ENCODE results near the gene HERC2.
A peak's percentile ranks its signal among the peaks of the same experiment; 100 is the strongest.
"Not testable (repeated sequence)": the region's sequence is repeated elsewhere in the genome, so short reads cannot be mapped to it uniquely, and the experiment has no call there.

HERC2 gene

DNA sequence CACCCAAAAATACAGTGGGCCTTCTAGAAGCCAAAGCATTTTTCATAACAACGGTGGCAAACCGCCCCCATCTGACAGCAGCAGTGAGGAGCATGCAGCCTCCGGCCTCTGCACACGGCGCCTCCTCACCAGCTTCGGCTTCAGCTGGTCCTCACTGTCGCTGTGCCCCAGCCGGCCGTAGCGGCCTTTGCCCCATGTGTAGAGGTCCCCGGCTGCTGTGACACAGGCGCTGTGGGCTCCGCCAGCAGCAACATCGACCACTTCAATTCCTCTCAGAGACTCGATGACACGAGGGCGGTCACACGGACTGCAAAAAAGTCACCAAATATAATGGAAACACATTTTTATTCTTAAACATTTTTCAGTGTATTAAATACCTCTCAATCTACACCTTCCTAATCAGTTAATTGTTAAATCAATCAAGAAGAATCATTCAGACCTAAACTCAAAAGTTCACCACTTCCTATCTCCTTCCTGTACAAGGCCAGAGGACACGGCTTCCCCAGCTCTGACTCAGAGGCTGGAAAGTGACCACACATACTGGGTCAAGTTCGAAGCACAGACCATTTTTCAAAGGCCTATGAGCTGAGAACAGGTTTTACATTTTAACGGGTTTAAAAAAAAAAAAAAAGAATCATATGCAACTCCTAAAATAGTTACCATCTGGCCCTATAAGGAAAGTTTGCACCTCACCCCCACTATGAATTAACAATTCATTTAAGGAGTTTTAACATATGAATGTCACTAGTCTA lies 189.3 kb downstream of the HERC2 start:
- no peak for DNase-seq (ENCODE audit: low read depth in 2 of 2)

- no peak for DNase-seq (ENCODE audit: low read depth in 2 of 2)
These were observed 190.0 kb downstream of the HERC2 start for GRCh38 chr15:28131946-28132345.

DNA sequence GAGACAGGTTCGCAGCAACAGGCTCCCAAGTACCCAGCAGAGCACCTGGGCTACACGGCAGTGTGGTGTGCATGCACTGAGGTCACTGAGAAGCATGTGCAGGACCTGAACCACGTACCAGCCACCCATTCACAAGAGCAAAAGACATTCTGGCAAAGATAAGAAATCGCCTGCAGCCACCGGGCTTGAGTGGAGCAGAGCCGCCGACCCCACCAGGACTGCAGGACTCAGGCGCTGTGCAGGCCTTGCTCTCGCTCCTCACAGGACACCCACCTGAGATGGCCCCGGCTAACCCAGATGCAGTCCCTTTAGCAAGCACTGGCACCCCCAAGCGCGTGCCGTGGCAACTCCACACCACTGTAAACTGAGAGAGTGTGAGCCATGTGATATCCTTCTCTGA lies 190.6 kb downstream of the HERC2 start:
- DNase-seq (ENCODE audit: low read depth in 2 of 2), result no peak

GRCh38 chr15:28130651-28131050 lies 191.3 kb downstream of the HERC2 start:
- DNase-seq (ENCODE audit: low read depth in 2 of 2), result no peak

- no peak for DNase-seq (ENCODE audit: low read depth in 2 of 2)
These were observed 192.6 kb downstream of the HERC2 start for GRCh38 chr15:28129231-28129848.

GRCh38 chr15:28128031-28128430 lies 193.9 kb downstream of the HERC2 start:
- DNase-seq (ENCODE audit: low read depth in 2 of 2), result no peak

- no peak for DNase-seq (ENCODE audit: low read depth in 2 of 2)
These were observed 194.9 kb downstream of the HERC2 start for GRCh38 chr15:28127036-28127435.

- no peak for DNase-seq (ENCODE audit: low read depth in 2 of 2)
These were observed 196.0 kb downstream of the HERC2 start for GRCh38 chr15:28125673-28126651.

- DNase-seq (ENCODE audit: low read depth in 2 of 2), result no peak
These were observed 197.1 kb downstream of the HERC2 start for GRCh38 chr15:28124841-28125240.

GRCh38 chr15:28123408-28124023 lies 198.5 kb downstream of the HERC2 start:
- DNase-seq (ENCODE audit: low read depth in 2 of 2), result peak in 1 of 2 experiments; percentile 47

DNA sequence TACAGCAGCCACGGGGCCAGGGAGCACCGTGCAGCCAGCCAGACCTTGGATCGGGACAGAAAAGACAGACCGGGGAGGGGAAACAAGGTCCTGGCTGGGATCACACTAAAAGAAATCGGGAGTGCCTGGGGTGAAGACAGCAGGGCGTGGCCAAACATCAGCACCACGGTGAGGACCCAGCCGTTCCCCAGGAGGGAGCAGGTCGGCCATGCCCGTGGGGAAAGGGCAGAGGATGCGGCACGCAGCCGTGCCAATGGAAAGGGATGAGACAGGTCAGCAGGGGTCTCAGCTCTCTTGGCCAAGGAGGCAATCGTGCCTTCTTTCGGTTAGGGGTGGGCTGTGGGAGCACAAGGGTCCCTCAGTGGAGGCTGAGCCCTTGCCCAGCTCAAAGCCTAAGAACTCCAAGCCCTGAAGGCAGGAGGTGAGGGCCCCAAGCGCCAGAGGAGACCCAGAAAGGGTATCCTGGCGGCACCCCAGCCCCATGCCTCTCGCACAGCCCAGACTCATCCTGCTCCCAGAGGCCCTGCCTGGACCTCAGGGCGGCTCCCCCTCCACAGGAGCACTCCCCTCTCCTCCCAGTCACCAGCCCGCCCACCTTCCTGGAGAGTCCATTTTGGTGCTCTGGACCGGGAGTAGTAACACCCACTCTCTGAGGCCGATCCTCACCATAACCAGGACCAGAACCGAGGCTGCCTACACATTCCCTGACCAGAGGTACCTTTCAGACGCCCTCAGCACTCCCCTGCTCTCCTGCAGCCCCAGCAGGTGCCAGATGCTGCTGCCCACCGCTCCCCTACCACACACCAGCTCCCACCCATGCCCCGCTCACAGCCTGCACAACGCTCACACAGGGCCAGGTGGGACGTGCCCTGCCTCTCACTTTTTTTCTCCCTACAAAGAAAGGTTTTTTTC lies 199.7 kb downstream of the HERC2 start:
- DNase-seq (ENCODE audit: low read depth in 2 of 2), result no peak

- not testable (repeated sequence) for DNase-seq (ENCODE audit: low read depth in 2 of 2)
These were observed 200.4 kb downstream of the HERC2 start for GRCh38 chr15:28121577-28121976.

DNA sequence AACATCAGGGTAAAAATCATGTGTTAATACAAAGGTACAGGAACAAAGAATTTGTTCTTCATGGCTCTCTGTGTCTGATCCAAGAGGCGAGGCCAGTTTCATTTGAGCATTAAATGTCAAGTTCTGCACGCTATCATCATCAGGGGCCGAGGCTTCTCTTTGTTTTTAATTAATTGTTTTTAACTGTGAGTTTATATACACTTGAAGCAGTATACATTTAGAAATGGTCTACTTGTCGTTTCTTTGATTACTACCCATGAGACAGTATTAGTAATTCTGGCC lies 201.7 kb downstream of the HERC2 start:
- no peak for DNase-seq (ENCODE audit: low read depth in 2 of 2)

DNA sequence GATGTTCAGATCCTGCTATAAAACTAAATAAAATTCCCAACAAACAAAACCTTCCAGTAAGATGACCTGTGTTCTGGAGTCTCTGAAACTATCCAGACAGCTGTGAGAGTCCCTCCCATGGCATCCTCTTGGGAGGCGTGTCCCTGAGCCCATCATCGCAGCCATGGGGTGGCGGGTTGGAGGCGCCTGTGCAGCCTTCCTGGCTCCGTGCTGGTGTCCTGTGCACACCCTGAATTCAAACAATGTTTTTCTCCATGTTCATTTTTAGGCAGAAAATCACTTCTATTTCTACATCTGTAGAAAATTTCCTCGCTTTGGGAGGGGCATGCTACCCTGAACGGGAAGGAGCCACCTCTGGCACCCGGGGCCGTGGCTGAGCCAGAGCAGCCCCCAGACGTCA lies 203.4 kb downstream of the HERC2 start:
- no peak for DNase-seq (ENCODE audit: low read depth in 2 of 2)

GRCh38 chr15:28118083-28118482 lies 203.9 kb downstream of the HERC2 start:
- no peak for DNase-seq (ENCODE audit: low read depth in 2 of 2)

GRCh38 chr15:28117432-28117990 lies 204.5 kb downstream of the HERC2 start:
- no peak for DNase-seq (ENCODE audit: low read depth in 2 of 2)

- no peak for DNase-seq (ENCODE audit: low read depth in 2 of 2)
These were observed 205.2 kb downstream of the HERC2 start for GRCh38 chr15:28116521-28117431.

DNA sequence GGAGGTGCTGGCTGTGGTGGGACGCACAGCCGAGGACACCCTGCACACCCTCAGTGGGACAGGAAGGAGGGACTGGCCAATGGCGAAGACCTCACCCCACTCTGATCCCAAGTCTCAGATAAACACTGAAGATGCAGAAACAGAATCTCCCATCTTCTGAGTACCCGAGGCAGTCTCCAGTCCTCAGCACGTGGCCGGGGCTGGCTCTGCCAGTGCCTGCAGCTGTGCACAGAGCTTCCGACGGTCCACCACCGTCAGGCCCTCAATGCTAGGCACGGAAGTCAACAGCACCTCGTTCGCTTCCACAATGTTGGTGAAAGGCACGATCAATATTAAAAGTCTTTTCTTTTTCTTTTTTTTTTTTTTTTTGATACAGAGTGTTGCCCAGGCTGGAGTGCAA lies 206.1 kb downstream of the HERC2 start:
- DNase-seq (ENCODE audit: low read depth in 2 of 2), result no peak

- DNase-seq (ENCODE audit: low read depth in 2 of 2), result no peak
These were observed 207.0 kb downstream of the HERC2 start for GRCh38 chr15:28114721-28115622.

Measured in stimulated activated CD4-positive, alpha-beta T cell treated with anti-CD3 and anti-CD28 coated beads, Interleukin-12 subunit alpha, Interleukin-12 subunit beta, amount 100 ng/mL, for 24 hours (primary cell).